Posterior cingulate gyrus (tissue), 11 donors: Measurements from ENCODE around the gene MCF2L.

ENCODE experiments used
- DNase-seq, 10 donors: peaks; one replicate each; pipeline versions ENCODE4 v3.0.0 to v3.0.0-alpha.2; 2020 to 2021; ENCODE audit warnings: mixed read lengths in 3 of 10
- intact Hi-C: fragments of 100-400 bp; cut with DNase I; formaldehyde crosslinking; loops from one replicate; pipeline ENCODE4 v1.15.1; 2023

Gene MCF2L

GRCh38 chr13:113086031-113086750, 117.2 kb downstream of the MCF2L start:
- intact Hi-C loops = no loop called here
- peak in 5 of 10 donors; percentile 33 to 88 (median 71) for DNase-seq

DNA sequence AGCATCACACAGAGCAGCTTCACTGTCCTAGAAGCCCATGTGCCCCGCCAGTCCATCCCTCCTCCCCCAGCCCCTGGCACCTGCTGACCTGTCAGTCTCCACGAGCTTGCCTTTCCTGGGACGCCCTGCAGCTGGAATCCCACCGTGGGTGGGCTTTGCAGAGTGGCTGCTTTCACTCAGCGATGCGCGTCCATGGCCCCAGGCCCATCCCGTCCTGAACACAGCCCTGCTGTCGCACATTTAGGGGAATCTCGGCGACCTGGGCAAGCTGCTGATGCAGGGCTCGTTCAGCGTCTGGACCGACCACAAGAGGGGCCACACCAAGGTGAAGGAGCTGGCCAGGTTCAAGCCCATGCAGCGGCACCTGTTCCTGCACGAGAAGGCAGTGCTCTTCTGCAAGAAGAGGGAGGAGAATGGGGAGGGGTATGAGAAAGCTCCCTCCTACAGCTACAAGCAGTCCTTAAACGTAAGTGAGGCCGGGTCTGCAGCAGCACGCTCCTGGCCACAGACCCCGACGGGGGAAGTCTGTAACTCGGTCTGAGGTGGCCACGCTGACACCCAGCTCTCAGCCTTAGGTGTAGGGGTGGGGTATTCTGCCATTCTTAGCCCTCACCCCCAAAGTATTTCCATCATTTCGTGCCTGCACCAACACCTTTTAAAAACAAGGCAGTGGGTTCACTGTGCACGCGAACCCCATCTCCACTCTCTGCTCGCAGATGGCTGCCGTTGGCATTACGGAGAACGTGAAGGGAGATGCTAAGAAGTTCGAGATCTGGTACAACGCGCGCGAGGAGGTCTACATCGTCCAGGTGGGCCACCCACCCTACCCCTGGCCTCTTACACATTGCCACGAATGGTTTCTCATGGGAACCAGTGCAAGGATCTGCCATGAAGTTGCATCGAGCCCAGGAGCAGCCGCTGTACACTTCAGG, 118.2 kb downstream of the MCF2L start:
- peak in 5 of 10 donors; percentile 4 to 71 (median 62) for DNase-seq
- intact Hi-C loops = no loop called here

GRCh38 chr13:113087923-113088690, 119.1 kb downstream of the MCF2L start:
- DNase-seq = peak in 4 of 10 donors; percentile 20 to 79 (median 72)
- intact Hi-C loops = no loop called here

GRCh38 chr13:113088691-113089020, 119.6 kb downstream of the MCF2L start:
- DNase-seq = peak in 4 of 10 donors; percentile 21 to 73 (median 35)
- intact Hi-C loops = no loop called here

DNA sequence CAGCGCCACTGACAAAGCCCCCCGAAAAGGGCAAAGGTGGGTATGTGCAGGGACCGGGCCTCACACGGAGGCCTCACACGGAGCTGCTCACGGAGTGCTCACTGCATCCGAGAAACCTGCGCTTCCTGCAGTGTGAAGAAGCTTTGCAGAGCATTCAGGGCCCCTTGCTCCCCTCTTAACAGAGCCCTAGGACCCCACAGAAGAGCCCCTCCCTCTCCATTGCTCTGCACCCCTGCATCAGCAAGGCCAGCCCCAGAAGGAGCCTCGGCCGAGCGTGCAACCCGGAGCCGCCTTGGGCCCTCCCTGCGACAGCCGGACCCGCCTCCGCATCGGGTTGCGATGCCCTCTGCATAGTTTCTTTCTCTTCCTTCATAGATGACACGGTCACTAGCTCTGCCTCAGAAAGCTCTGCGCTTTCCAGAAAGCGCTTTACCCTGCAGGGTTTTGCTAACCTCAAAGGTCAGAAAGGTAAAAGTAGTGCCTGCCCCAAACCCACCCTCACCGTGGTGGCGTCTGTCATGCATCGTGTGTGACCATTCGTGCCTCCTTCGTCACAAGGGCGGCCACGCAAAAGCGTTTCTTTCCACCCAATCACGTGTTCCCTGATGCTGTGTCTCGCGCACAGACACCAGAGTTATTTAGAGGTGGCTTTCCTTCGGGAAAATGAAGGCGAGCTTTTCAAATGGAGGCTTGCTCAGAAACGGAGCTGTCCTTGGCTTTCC, 120.8 kb downstream of the MCF2L start:
- peak in 4 of 10 donors; percentile 23 to 79 (median 48) for DNase-seq
- intact Hi-C loops = loop anchor here (10.0 kb wide), 1 partner anchor 45 kb away; no protein-coding TSS in a partner anchor

DNA sequence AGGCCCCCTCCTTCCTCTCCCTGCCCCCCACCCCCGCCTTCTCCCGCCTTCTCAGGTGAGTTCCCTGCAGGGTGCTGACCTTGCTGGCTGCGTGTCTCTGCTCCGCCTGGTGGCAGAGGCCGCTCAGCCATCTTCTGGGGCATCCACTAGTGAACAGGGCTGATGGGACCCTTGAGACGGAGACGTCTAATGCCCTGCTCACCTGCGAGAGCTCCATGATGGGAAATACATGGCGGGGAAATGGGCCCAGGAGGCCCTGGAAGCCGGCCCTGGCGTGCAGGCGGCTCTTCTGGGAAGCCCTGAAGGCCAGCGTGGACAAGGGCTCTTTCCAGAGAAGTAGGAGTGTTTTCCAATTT, 121.4 kb downstream of the MCF2L start:
- DNase-seq = peak in 3 of 10 donors; percentile 22 to 45 (median 38)
- intact Hi-C loops = loop anchor here (10.0 kb wide), 1 partner anchor 46 kb away; no protein-coding TSS in a partner anchor

DNA sequence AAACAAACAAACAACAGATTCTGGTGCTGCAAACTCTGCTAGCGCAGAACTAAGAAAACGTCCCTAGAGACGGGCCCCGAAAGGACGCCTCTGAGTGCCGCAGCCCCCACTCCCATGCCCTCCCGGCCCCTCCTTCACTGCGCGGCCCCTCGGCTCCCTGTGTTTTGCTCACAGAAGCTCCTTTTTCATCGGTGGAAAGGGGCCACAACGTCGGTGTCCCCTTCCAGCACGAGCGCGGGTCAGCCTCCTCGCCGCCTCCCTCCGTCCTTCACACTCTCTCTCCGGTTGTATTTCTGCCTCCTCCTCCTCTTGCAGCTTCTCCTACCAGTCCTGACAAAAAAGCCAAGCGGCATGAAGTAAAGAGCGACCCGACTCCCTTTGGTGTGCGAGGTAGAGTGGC, 121.8 kb downstream of the MCF2L start:
- intact Hi-C loops = loop anchor here (10.0 kb wide), 1 partner anchor 46 kb away; no protein-coding TSS in a partner anchor
- peak in 4 of 10 donors; percentile 15 to 72 (median 63) for DNase-seq

DNA sequence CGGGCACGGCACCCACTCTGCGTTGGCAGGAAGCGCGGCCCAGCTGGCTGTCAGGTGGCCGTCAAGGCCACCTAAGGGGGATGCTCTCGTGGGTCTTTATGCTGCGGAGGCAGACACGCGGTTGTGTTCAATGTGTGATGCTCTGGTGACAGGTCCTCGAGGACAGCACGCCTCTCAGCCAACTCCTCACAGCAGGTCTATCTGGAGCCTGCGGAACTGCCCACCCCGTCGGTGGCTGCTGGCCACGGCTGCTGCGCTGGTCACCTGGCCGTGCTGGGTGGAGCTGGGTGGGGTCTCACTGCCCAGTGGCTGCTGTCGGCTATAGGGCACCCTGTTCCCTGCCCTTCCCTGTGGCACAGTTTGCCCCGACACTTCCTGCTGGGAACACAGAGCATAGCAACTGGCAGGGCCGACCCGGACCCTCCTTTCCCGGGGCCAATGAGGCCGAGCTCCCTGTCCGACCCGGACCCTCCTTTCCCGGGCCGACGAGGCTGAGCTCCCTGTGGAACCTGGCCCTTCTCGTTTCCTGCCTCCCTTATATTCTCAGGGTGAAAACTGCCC, 122.3 kb downstream of the MCF2L start:
- intact Hi-C loops = loop anchor here (10.0 kb wide), 1 partner anchor 46 kb away; no protein-coding TSS in a partner anchor
- DNase-seq = peak in 5 of 10 donors; percentile 4 to 80 (median 64)

DNA sequence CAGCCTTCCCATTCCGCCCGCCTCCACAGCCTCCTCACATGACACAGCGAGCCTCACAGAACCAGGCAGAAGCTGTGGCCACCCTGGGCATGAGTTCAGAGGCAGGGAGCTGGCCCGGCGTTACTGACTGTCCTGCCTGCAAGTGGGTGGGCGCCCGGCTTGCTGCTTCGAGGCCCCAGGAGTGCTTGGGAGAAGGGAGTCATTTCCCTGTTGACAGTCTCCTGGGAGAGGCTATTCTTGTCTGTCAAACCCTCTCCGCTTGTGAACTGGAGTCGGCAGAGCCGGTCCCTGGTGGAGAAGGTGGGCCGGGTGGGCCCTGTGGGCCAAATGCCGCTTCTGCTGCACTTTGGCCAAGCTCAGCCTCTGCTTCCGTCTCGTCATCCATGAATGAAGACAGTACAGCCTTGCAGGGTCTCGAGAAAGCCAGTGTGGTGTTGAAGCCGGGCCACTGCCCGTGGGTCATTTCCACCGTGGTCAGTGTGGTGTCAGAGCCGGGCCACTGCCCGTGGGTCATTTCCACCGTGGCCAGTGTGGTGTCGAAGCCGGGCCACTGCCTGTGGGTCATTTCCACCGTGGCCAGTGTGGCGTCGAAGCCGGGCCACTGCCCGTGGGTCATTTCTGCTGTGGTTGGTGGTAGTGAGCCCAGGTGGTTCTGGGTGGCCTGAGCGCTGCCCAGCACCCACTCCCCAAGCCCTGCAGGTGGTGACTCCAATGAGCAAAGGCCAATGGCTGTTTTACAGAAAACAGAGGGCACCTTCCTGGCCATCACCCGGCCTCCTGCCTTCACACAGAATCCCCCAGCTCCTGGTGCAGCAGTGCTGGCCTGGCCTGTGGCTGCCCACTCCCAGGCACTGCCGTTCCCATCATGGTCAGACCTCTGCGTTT, 123.1 kb downstream of the MCF2L start:
- intact Hi-C loops = loop anchor here (10.0 kb wide), 1 partner anchor 47 kb away; no protein-coding TSS in a partner anchor
- peak in 4 of 10 donors; percentile 27 to 86 (median 72) for DNase-seq

- peak in 5 of 10 donors; percentile 40 to 93 (median 49) for DNase-seq
- intact Hi-C loops = loop anchor here (10.0 kb wide), 1 partner anchor 48 kb away; no protein-coding TSS in a partner anchor
These were observed 124.0 kb downstream of the MCF2L start for GRCh38 chr13:113092776-113093579.

DNA sequence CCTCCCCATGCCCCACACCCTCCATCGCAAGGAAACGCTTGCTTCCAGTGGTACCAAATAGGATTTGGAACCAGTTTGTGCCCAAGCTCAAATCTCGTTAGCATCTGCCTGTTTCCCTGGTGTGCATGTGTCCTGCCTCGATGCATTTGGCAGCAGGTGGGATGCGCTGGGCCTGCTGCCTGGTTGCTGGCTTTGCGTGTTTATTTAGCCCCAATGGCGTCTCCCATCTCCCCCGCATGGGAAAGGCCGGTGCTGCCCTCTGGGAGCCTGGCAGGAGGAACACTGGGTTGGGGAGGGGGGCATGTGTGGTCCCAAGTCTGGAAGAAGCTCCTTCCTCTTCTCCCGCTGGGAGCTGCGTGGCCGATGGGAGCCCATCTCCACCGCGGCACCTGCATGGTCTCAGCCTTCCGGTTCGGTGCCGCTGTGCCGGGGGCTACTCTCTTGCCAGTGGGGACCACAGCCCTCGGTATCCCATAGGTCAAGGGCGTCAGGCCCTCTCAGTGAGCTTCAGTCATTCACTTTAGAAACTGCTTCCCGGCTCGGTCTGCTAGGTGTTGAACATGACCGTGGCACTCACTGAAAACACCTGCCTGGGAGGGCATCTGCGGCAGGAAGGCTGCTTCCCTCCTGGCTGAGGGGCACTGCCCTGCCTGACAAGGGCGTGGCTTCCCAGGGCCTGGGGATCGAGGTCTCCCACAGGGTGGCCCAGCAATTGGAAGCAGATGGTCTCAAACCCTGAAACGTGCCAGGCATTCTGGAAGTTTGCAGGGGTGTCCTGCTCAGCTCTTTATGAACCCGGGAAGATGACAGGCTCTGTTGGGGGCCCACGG, 124.8 kb downstream of the MCF2L start:
- DNase-seq = peak in 5 of 10 donors; percentile 20 to 86 (median 56)
- intact Hi-C loops = loop anchor here (10.0 kb wide), 1 partner anchor 49 kb away; no protein-coding TSS in a partner anchor

- DNase-seq = peak in 3 of 10 donors; percentile 6 to 78 (median 50)
- intact Hi-C loops = loop anchor here (10.0 kb wide), 1 partner anchor 50 kb away; no protein-coding TSS in a partner anchor
These were observed 125.4 kb downstream of the MCF2L start for GRCh38 chr13:113094410-113094800.

DNA sequence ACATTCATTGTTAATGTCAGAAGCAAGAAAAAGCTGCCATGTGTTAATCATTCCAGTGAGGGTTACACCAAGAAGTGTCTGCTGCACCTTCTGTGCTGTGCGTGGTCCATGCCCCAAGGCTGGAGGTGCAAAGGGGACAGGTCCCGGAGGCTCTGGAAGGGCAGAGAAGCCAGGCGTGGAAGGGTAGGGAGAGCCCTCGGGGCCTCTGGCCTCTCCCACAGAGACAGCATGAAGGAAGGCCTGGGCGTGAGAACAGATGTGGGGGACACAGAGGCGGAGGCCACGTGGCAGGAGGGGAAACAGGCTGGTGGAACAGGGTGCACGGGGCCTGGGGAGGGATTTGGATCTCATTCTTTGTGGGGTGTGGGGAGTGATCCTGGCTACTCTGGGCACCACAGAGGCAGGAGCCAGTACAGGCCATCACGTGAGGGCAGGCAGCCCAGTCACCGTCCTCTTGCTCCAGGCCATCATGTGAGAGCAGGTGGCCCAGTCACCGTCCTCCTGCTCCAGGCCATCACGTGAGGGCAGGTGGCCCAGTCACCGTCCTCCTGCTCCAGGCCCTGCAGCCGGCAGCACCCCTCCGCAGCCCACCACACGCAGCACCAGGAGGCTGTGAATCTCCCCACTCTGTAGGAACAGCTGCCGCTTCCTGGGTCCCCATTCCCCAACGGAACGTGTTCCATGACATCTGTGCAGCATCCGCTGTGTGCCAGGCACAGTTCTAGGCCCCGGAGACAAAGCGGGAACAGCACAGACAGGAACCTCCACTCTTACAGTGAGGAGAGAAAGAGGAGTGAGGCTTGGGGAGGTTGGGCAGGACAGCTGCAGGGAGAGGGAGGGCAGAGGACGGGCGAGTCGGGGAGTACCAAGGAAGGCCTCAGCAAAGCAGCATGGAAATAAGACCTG, 126.4 kb downstream of the MCF2L start:
- DNase-seq = peak in 3 of 10 donors; percentile 5 to 74 (median 28)
- intact Hi-C loops = loop anchor here (10.0 kb wide), 1 partner anchor 51 kb away; no protein-coding TSS in a partner anchor

- peak in 2 of 10 donors; percentile 6 to 86 for DNase-seq
- intact Hi-C loops = loop anchor here (10.0 kb wide), 1 partner anchor 51 kb away; no protein-coding TSS in a partner anchor
These were observed 127.2 kb downstream of the MCF2L start for GRCh38 chr13:113096052-113096744.
